IMR-90 (cell line): ENCODE measurements around the gene PRPF6. TPM values are rescaled to one million over a fixed set of nuclear protein-coding genes. Genes with fewer than 3 reads are reported as not detected.

Source experiments
- ATAC-seq: fragments of 200-7000 bp; cut with Tn5 transposase; 2 replicates; pipeline ENCODE4 v1.9.1; 2020; ENCODE audit warnings: low read depth, mild to moderate bottlenecking, moderate library complexity
- BruUV-seq: library from RNA; stranded (reverse); fragments of 400-500 nt; replicated peaks from 2 replicates; lab custom pipeline; 2021; lab: Mats Ljungman, UMichigan
- CTCF ChIA-PET: fragments of 300-600 bp; formaldehyde crosslinking; extraction: SDS; loops from one replicate; lab custom pipeline; 2021; ENCODE audit warnings: antibody characterized with exemption; lab: Yijun Ruan, JAX
- POLR2A ChIA-PET: fragments of 300-600 bp; sonication (Branson Sonifier 250); formaldehyde crosslinking; loops from one replicate; lab custom pipeline; 2022; ENCODE audit warnings: antibody characterized with exemption; ENCODE audit not compliant: unreplicated experiment; lab: Charles Lee
- DNase-seq: peaks from one replicate; pipeline ENCODE4 v3.0.0; 2013
- H2AFZ ChIP-seq: replicated peaks from 2 replicates; pipeline ENCODE3; 2013; ENCODE audit warnings: low read length, mild to moderate bottlenecking; ENCODE audit not compliant: poor library complexity
- H2AK5ac ChIP-seq: 2 replicates; pipeline ENCODE4 v1.6.1; 2013; ENCODE audit warnings: low read depth, low read length, inconsistent platforms
- H2AK9ac ChIP-seq: replicated peaks from 2 replicates; pipeline ENCODE3; 2013; ENCODE audit warnings: mild to moderate bottlenecking, low read depth, low read length, moderate library complexity; ENCODE audit not compliant: poor library complexity
- H2BK120ac ChIP-seq: 2 replicates; pipeline ENCODE4 v1.6.1; 2013; ENCODE audit warnings: low read depth, low read length, inconsistent platforms
- H2BK15ac ChIP-seq: 3 replicates; pipeline ENCODE4 v1.6.1; 2013; ENCODE audit warnings: low read depth, low read length, inconsistent platforms
- H2BK20ac ChIP-seq: 2 replicates; pipeline ENCODE4 v1.6.1; 2013; ENCODE audit warnings: low read depth, mild to moderate bottlenecking, inconsistent platforms, low read length, moderate library complexity
- H2BK5ac ChIP-seq: 2 replicates; pipeline ENCODE4 v1.6.1; 2013; ENCODE audit warnings: mild to moderate bottlenecking, low read depth, low read length, inconsistent platforms; ENCODE audit not compliant: poor library complexity, severe bottlenecking
- H3K14ac ChIP-seq: replicated peaks from 2 replicates; pipeline ENCODE4 v1.6.1; 2013; ENCODE audit warnings: low read depth, low read length, inconsistent platforms
- H3K18ac ChIP-seq: 2 replicates; pipeline ENCODE4 v1.6.1; 2013; ENCODE audit warnings: low read depth, low read length, control low read depth
- H3K23ac ChIP-seq: 2 replicates; pipeline ENCODE4 v1.6.1; 2013; ENCODE audit warnings: low read depth, low read length, inconsistent platforms
- H3K27ac ChIP-seq: 2 replicates; pipeline ENCODE4 v1.5.1; 2013; ENCODE audit warnings: mild to moderate bottlenecking, control low read depth, low read length; ENCODE audit not compliant: insufficient read depth
- H3K27me3 ChIP-seq: 2 replicates; pipeline ENCODE4 v1.6.1; 2013; ENCODE audit warnings: low read length; ENCODE audit not compliant: control insufficient read depth, insufficient read depth
- H3K36me3 ChIP-seq: 2 replicates; pipeline ENCODE4 v1.6.1; 2013; ENCODE audit warnings: low read length, mixed read lengths; ENCODE audit not compliant: control insufficient read depth, insufficient read depth
- H3K4ac ChIP-seq: 2 replicates; pipeline ENCODE4 v1.6.1; 2013; ENCODE audit warnings: low read depth, low read length, inconsistent platforms
- H3K4me1 ChIP-seq: 2 replicates; pipeline ENCODE4 v1.6.1; 2013; ENCODE audit warnings: low read length, mixed read lengths; ENCODE audit not compliant: control insufficient read depth, insufficient read depth
- H3K4me2 ChIP-seq: 2 replicates; pipeline ENCODE4 v1.6.1; 2013; ENCODE audit warnings: low read depth, mild to moderate bottlenecking, control low read depth, low read length, moderate library complexity
- H3K4me3 ChIP-seq: 2 replicates; pipeline ENCODE4 v1.5.1; 2013; ENCODE audit warnings: low read depth, mild to moderate bottlenecking, control low read depth, low read length, moderate library complexity; ENCODE audit not compliant: insufficient read depth
- H3K56ac ChIP-seq: 2 replicates; pipeline ENCODE4 v1.6.1; 2013; ENCODE audit warnings: low read length, inconsistent platforms; ENCODE audit not compliant: insufficient read depth; ENCODE audit errors: extremely low read depth
- H3K79me1 ChIP-seq, 2 experiments: 2 replicates each; pipeline ENCODE4 v1.6.1; 2013; ENCODE audit warnings: low read length in 2 of 2, inconsistent platforms in 1 of 2, low read depth in 1 of 2
- H3K9ac ChIP-seq: 2 replicates; pipeline ENCODE4 v1.6.1; 2013; ENCODE audit warnings: low read depth, low read length, control low read depth
- H3K9me1 ChIP-seq: 2 replicates; pipeline ENCODE4 v1.6.1; 2013; ENCODE audit warnings: low read length, inconsistent platforms; ENCODE audit not compliant: insufficient read depth
- H3K9me3 ChIP-seq: 2 replicates; pipeline ENCODE4 v1.6.1; 2013; ENCODE audit warnings: low read length; ENCODE audit not compliant: control insufficient read depth, insufficient read depth
- H4K20me1 ChIP-seq: 2 replicates; pipeline ENCODE4 v1.6.1; 2013; ENCODE audit warnings: low read length, inconsistent platforms; ENCODE audit not compliant: insufficient read depth
- H4K5ac ChIP-seq: 2 replicates; pipeline ENCODE4 v1.6.1; 2013; ENCODE audit warnings: mild to moderate bottlenecking, low read depth, low read length, control low read depth
- H4K8ac ChIP-seq, 2 experiments: 2 replicates each; pipeline ENCODE4 v1.6.1; 2013; ENCODE audit warnings: low read depth in 2 of 2, low read length in 2 of 2, control low read depth in 1 of 2, inconsistent platforms in 1 of 2
- H4K91ac ChIP-seq: 2 replicates; pipeline ENCODE4 v1.6.1; 2013; ENCODE audit warnings: low read depth, low read length, inconsistent platforms; ENCODE audit not compliant: insufficient read depth
- CHD1 ChIP-seq: IDR thresholded peaks from 2 replicates; pipeline ENCODE4 v1.6.1; 2012; ENCODE audit warnings: low read depth, low read length, improper control_type of control experiment
- MXI1 ChIP-seq: IDR thresholded peaks from 2 replicates; pipeline ENCODE4 v1.6.1; 2012; ENCODE audit warnings: low read depth, mild to moderate bottlenecking, low read length, moderate library complexity, borderline replicate concordance
- NFE2L2 ChIP-seq: fragments of 150-350 bp; IDR thresholded peaks from 2 replicates; pipeline ENCODE4 v1.6.1; 2016; ENCODE audit warnings: low read depth, mild to moderate bottlenecking, low read length
- RAD21 ChIP-seq: IDR thresholded peaks from 2 replicates; pipeline ENCODE4 v1.6.1; 2012; ENCODE audit warnings: low read length, improper control_type of control experiment
- RCOR1 ChIP-seq: IDR thresholded peaks from 2 replicates; pipeline ENCODE4 v1.6.1; 2012; ENCODE audit warnings: mild to moderate bottlenecking, low read length, improper control_type of control experiment; ENCODE audit not compliant: insufficient replicate concordance
- USF2 ChIP-seq: fragments of 150-350 bp; IDR thresholded peaks from 2 replicates; pipeline ENCODE4 v1.6.1; 2017; ENCODE audit warnings: mild to moderate bottlenecking, antibody characterized with exemption, low read length, low read depth
- WGBS, 2 experiments: methylation state at CpG; one replicate each; pipeline versions ENCODE4 v1.1.5 to v1.1.7; 2013; ENCODE audit warnings: missing lambda C conversion rate in 2 of 2; ENCODE audit not compliant: insufficient read length in 1 of 2; ENCODE audit errors: extremely low coverage in 2 of 2; 5-methylcytosine and 5-hydroxymethylcytosine counted together
- dilution Hi-C: fragments of 300-500 bp; cut with HindIII; formaldehyde crosslinking; loops from one replicate; pipeline ENCODE4 v1.14.3; 2018; ENCODE audit warnings: low sequenced_read_pairs; ENCODE audit not compliant: unreplicated experiment
- in situ Hi-C: fragments of 300-500 bp; cut with MboI; formaldehyde crosslinking; loops from 3 replicates; pipeline ENCODE4 v1.14.3; 2019; ENCODE audit warnings: low sequenced_read_pairs, inconsistent platforms, mixed read lengths
- intact Hi-C: fragments of 100-400 bp; cut with micrococcal nuclease; formaldehyde crosslinking; loops from 2 replicates; pipeline ENCODE4 v1.10.0; 2022
- polyA plus RNA-seq, 3 experiments: library from polyadenylated mRNA; depleted of rRNA; stranded (reverse); fragments of >200 nt; gene quantifications; 2 replicates each; pipeline ENCODE4 v1.2.3, GENCODE V29; 2012; ENCODE audit warnings: low replicate concordance in 1 of 3
- total RNA-seq: library from RNA; depleted of rRNA; stranded (reverse); fragments of >200 nt; gene quantifications from 2 replicates; pipeline ENCODE4 v1.2.3, GENCODE V29; 2012

PRPF6 gene
- total and polyA plus RNA-seq, 2 of the 4 experiments (the other 2 are of a cell fraction) = 43.5 to 71.3 TPM

GRCh38 chr20:64052987-64053840, 72.3 kb downstream of the PRPF6 start:
- Histone ChIP-seq H3K4me3 (no peak overlapping the region), H4K5ac (no peak overlapping the region), H2BK120ac (no peak overlapping the region), H2AFZ (peak overlapping the region; percentile 11), H3K27ac (no peak overlapping the region), H2BK5ac (no peak overlapping the region), H4K8ac (no peak overlapping the region), H3K9me3 (no peaks in the 10 kb centered on the region), H3K56ac (no peak overlapping the region), H2AK9ac (no peak overlapping the region), H3K14ac (no peak overlapping the region), H3K79me1 (no peaks in the 10 kb centered on the region), H3K9me1 (no peaks in the 10 kb centered on the region), H2AK5ac (no peak overlapping the region), H3K4me2 (no peak overlapping the region), H3K4me1 (peaks cover 2% of the 10 kb centered on the region), H2BK15ac (no peak overlapping the region), H2BK20ac (no peak overlapping the region), H3K23ac (no peak overlapping the region), H3K36me3 (no peaks in the 10 kb centered on the region), H3K9ac (no peak overlapping the region), H3K27me3 (peaks cover 37% of the 10 kb centered on the region; the same call in 1 of the 2 replicates), H4K20me1 (no peaks in the 10 kb centered on the region), H3K18ac (no peak overlapping the region), H4K91ac (no peak overlapping the region), H3K4ac (no peak overlapping the region)
- ChIA-PET CTCF (no interaction called here), POLR2A (no interaction called here)
- in situ Hi-C loops (no loop called here), intact Hi-C loops (no loop called here), dilution Hi-C loops (no loop called here)
- ATAC-seq (no peak), DNase-seq (no peak)
- BruUV-seq = no TSS peak
- TF ChIP-seq USF2 (no peak), MXI1 (no peak), CHD1 (no peak), NFE2L2 (no peak), RCOR1 (no peak), RAD21 (no peak)
- 91% methylated on average over 12 of the region's 33 CpGs; no CpG with 5 or more reads in 1 of the 2 experiments for WGBS, 2 experiments
